ENCODE data around the gene ANO5. TPM values are rescaled to one million over a fixed set of nuclear protein-coding genes. Genes with fewer than 3 reads are reported as not detected.
A peak's percentile ranks its signal among the peaks of the same experiment; 100 is the strongest.

The ANO5 gene
- total and polyA plus RNA-seq, 9 donors, result 6.5 to 19.6 (median 9.9) TPM

GRCh38 chr11:22304337-22304961 lies 111.6 kb downstream of the ANO5 start:
- H3K4me1 ChIP-seq (ENCODE audit: control insufficient read depth, insufficient read depth, low read length), result no peaks in the 10 kb centered on the region
- no peaks in the 10 kb centered on the region for H3K9me3 ChIP-seq (replicated peaks; ENCODE audit: control insufficient read depth, low read depth, low read length)
- no peaks in the 10 kb centered on the region for H3K36me3 ChIP-seq (ENCODE audit: control insufficient read depth, insufficient read depth, low read length)
- WGBS (ENCODE audit: insufficient coverage), result no CpG with 5 or more reads among the region's 5 CpGs
- no peak overlapping the region for H3K4me3 ChIP-seq (ENCODE audit: low read length)
- DNase-seq, result peak; percentile 25
- H3K27me3 ChIP-seq (ENCODE audit: control insufficient read depth, insufficient read depth, low read length), result no peaks in the 10 kb centered on the region
- H3K27ac ChIP-seq (ENCODE audit: low read length), result no peak overlapping the region

- H3K27ac ChIP-seq (ENCODE audit: low read length), result no peak overlapping the region
- H3K9me3 ChIP-seq (replicated peaks; ENCODE audit: control insufficient read depth, low read depth, low read length), result no peaks in the 10 kb centered on the region
- H3K4me1 ChIP-seq (ENCODE audit: control insufficient read depth, insufficient read depth, low read length), result no peaks in the 10 kb centered on the region
- no peak for DNase-seq
- no peaks in the 10 kb centered on the region for H3K36me3 ChIP-seq (ENCODE audit: control insufficient read depth, insufficient read depth, low read length)
- no peaks in the 10 kb centered on the region for H3K27me3 ChIP-seq (ENCODE audit: control insufficient read depth, insufficient read depth, low read length)
- 83% methylated on average over 15 of the region's 15 CpGs for WGBS (ENCODE audit: insufficient coverage)
- H3K4me3 ChIP-seq (ENCODE audit: low read length), result no peak overlapping the region
Measured at GRCh38 chr11:22317656-22318055, 124.8 kb downstream of the ANO5 start.

GRCh38 chr11:22331771-22332170 lies 138.9 kb downstream of the ANO5 start:
- no peaks in the 10 kb centered on the region for H3K36me3 ChIP-seq (ENCODE audit: control insufficient read depth, insufficient read depth, low read length)

More at GRCh38 chr11:22331771-22332170, 138.9 kb downstream of the ANO5 start:
- Histone ChIP-seq H3K9me3 (replicated peaks; ENCODE audit: control insufficient read depth, low read depth, low read length) (no peaks in the 10 kb centered on the region), H3K27me3 (ENCODE audit: control insufficient read depth, insufficient read depth, low read length) (no peaks in the 10 kb centered on the region), H3K27ac (ENCODE audit: low read length) (no peak overlapping the region), H3K4me1 (ENCODE audit: control insufficient read depth, insufficient read depth, low read length) (no peaks in the 10 kb centered on the region), H3K4me3 (ENCODE audit: low read length) (no peak overlapping the region)
- no peak for DNase-seq
- WGBS (ENCODE audit: insufficient coverage), result no CpG with 5 or more reads among the region's 4 CpGs

Other genes starting within 250 kb of the ANO5 start
- gene SLC17A6, start 145.3 kb downstream of the ANO5 start, total RNA-seq, result not detected
- under 1 TPM in 1 of 8 donors, not detected in 7; 0.03 TPM for gene SLC17A6, start 145.3 kb downstream of the ANO5 start, polyA plus RNA-seq (ENCODE audit: insufficient read depth in 1 of 8, insufficient read length in 8 of 8, low replicate concordance in 1 of 8)

All from muscle of leg (tissue), 11 donors.